ENCODE results near the gene PCDHGB3. TPM values are rescaled to one million over a fixed set of nuclear protein-coding genes. Genes with fewer than 3 reads are reported as not detected.

PCDHGB3 gene
- total RNA-seq, 1 experiment from 2014 or later = 3.4 TPM

GRCh38 chr5:141363952-141364660, 5.9 kb upstream of the PCDHGB3 start, which contains the start of gene PCDHGA5:
PCDHGA5 (plus strand) TSS chr5:141364162; CDS start chr5:141364331, 169 bp downstream.
- H3K27me3 ChIP-seq (replicated peaks; ENCODE audit: insufficient read depth, low read depth, low read length, poor library complexity) = no peaks in the 10 kb centered on the region
- H3K36me3 ChIP-seq (ENCODE audit: insufficient read depth, low read length, poor library complexity, severe bottlenecking) = no peaks in the 10 kb centered on the region
- BruUV-seq (replicated peaks) = no TSS peak
- H3K27ac ChIP-seq (ENCODE audit: low read depth, low read length, poor library complexity, severe bottlenecking) = no peak within 1 kb of the TSS
- no peak within 1 kb of the TSS for H3K4me3 ChIP-seq (ENCODE audit: low read depth, low read length, poor library complexity, severe bottlenecking)
- intact Hi-C loops (cut with micrococcal nuclease; ENCODE audit: unreplicated experiment) = no loop called here
- H3K9me3 ChIP-seq (ENCODE audit: low read depth, low read length, poor library complexity, severe bottlenecking) = peaks cover 50% of the 10 kb centered on the region
- H3K4me1 ChIP-seq (ENCODE audit: insufficient read depth, low read length, poor library complexity, severe bottlenecking) = no peaks in the 10 kb centered on the region
- CTCF ChIA-PET = no interaction called here
- TF ChIP-seq EZH2 (IDR thresholded peaks at IDR 0.05; ENCODE audit: borderline replicate concordance, low read depth, low read length, poor library complexity, severe bottlenecking) = no peak
- TF ChIP-seq, protein P1, sequence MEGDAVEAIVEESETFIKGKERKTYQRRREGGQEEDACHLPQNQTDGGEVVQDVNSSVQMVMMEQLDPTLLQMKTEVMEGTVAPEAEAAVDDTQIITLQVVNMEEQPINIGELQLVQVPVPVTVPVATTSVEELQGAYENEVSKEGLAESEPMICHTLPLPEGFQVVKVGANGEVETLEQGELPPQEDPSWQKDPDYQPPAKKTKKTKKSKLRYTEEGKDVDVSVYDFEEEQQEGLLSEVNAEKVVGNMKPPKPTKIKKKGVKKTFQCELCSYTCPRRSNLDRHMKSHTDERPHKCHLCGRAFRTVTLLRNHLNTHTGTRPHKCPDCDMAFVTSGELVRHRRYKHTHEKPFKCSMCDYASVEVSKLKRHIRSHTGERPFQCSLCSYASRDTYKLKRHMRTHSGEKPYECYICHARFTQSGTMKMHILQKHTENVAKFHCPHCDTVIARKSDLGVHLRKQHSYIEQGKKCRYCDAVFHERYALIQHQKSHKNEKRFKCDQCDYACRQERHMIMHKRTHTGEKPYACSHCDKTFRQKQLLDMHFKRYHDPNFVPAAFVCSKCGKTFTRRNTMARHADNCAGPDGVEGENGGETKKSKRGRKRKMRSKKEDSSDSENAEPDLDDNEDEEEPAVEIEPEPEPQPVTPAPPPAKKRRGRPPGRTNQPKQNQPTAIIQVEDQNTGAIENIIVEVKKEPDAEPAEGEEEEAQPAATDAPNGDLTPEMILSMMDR (conservative IDR thresholded peaks at IDR 0.05; ENCODE audit: low read depth, low read length) = 0 out of 2 replicates have a peak, but pooled peaks have one; percentile 15
- POLR2A ChIA-PET (ENCODE audit: low non-redundant PET) = no interaction called here
- DNase-seq (ENCODE audit: low spot score) = no peak

- no TSS peak for BruUV-seq (replicated peaks)
- intact Hi-C loops (cut with micrococcal nuclease; ENCODE audit: unreplicated experiment) = no loop called here
- H3K36me3 ChIP-seq (ENCODE audit: insufficient read depth, low read length, poor library complexity, severe bottlenecking) = no peaks in the 10 kb centered on the region
- no peak overlapping the region for H3K4me3 ChIP-seq (ENCODE audit: low read depth, low read length, poor library complexity, severe bottlenecking)
- no peaks in the 10 kb centered on the region for H3K27me3 ChIP-seq (replicated peaks; ENCODE audit: insufficient read depth, low read depth, low read length, poor library complexity)
- ChIA-PET POLR2A (ENCODE audit: low non-redundant PET) (no interaction called here), CTCF (no interaction called here)
- H3K4me1 ChIP-seq (ENCODE audit: insufficient read depth, low read length, poor library complexity, severe bottlenecking) = no peaks in the 10 kb centered on the region
- TF ChIP-seq, protein P1 (conservative IDR thresholded peaks at IDR 0.05; ENCODE audit: low read depth, low read length) = no peak
- TF ChIP-seq EZH2 (IDR thresholded peaks at IDR 0.05; ENCODE audit: borderline replicate concordance, low read depth, low read length, poor library complexity, severe bottlenecking) = no peak
- H3K9me3 ChIP-seq (ENCODE audit: low read depth, low read length, poor library complexity, severe bottlenecking) = peaks cover 47% of the 10 kb centered on the region
- no peak for DNase-seq (ENCODE audit: low spot score)
- H3K27ac ChIP-seq (ENCODE audit: low read depth, low read length, poor library complexity, severe bottlenecking) = no peak overlapping the region
These were observed 3.8 kb upstream of the PCDHGB3 start for GRCh38 chr5:141366016-141366896.

DNA sequence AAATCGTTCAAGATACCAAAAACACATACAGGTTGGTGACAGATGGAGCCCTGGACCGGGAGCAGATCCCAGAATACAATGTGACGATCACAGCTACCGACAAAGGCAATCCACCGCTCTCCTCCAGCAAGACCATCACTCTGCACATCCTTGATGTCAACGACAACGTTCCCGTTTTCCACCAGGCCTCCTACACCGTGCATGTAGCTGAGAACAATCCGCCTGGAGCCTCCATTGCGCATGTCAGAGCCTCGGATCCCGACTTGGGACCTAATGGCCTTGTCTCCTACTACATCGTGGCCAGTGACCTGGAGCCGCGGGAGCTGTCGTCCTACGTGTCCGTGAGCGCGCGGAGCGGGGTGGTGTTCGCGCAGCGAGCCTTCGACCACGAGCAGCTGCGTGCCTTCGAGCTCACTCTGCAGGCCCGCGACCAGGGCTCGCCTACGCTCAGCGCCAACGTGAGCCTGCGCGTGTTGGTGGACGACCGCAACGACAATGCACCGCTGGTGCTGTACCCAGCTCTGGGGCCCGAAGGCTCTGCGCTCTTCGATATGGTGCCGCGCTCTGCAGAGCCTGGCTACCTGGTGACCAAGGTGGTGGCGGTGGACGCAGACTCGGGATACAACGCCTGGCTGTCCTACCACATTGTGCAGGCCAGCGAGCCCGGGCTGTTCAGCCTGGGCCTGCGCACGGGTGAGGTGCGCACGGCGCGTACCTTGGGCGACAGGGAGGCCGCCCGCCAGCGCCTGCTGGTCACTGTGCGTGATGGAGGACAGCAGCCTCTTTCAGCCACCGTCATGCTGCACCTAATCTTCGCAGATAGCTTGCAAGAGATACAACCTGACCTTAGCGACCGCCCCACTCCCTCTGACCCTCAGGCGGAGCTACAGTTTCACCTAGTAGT, 1.8 kb downstream of the PCDHGB3 start:
- H3K9me3 ChIP-seq (ENCODE audit: low read depth, low read length, poor library complexity, severe bottlenecking) = peaks cover 25% of the 10 kb centered on the region
- DNase-seq (ENCODE audit: low spot score) = no peak

More for the DNA sequence above, 1.8 kb downstream of the PCDHGB3 start:
- ChIA-PET POLR2A (ENCODE audit: low non-redundant PET) (interaction anchor here (0.6 kb wide), 1 partner anchor 37 kb away, joined by 3 read pairs; no protein-coding TSS in a partner anchor), CTCF (no interaction called here)
- no peaks in the 10 kb centered on the region for H3K4me1 ChIP-seq (ENCODE audit: insufficient read depth, low read length, poor library complexity, severe bottlenecking)
- no peak for TF ChIP-seq EZH2 (IDR thresholded peaks at IDR 0.05; ENCODE audit: borderline replicate concordance, low read depth, low read length, poor library complexity, severe bottlenecking)
- TF ChIP-seq, protein P1 (conservative IDR thresholded peaks at IDR 0.05; ENCODE audit: low read depth, low read length) = no peak
- H3K36me3 ChIP-seq (ENCODE audit: insufficient read depth, low read length, poor library complexity, severe bottlenecking) = no peaks in the 10 kb centered on the region
- no peak overlapping the region for H3K4me3 ChIP-seq (ENCODE audit: low read depth, low read length, poor library complexity, severe bottlenecking)
- H3K27ac ChIP-seq (ENCODE audit: low read depth, low read length, poor library complexity, severe bottlenecking) = no peak overlapping the region
- BruUV-seq (replicated peaks) = no TSS peak
- H3K27me3 ChIP-seq (replicated peaks; ENCODE audit: insufficient read depth, low read depth, low read length, poor library complexity) = no peaks in the 10 kb centered on the region
- intact Hi-C loops (cut with micrococcal nuclease; ENCODE audit: unreplicated experiment) = no loop called here
